ENCODE data around the gene FFAR3.

DNA sequence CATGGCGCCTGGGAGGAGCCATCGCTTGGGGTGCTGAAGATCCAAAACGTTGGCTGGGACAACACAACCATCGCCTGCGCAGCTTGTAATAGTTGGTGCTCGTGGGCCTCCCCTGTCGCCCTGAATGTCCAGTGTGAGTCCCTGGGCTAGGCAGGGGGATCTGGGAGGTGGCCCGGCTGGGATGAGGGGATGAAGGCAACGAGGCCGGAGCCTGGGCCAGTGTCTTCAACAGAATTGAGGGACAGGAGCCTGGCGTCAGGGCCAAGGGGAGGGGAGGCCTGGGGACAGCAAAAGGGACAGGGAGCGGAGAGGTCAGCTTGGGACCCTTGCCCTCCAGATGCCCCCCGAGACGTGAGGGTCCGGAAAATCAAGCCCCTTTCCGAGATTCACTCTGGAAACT is 17.3 kb upstream of the FFAR3 start:
- TF ChIP-seq, protein P1, sequence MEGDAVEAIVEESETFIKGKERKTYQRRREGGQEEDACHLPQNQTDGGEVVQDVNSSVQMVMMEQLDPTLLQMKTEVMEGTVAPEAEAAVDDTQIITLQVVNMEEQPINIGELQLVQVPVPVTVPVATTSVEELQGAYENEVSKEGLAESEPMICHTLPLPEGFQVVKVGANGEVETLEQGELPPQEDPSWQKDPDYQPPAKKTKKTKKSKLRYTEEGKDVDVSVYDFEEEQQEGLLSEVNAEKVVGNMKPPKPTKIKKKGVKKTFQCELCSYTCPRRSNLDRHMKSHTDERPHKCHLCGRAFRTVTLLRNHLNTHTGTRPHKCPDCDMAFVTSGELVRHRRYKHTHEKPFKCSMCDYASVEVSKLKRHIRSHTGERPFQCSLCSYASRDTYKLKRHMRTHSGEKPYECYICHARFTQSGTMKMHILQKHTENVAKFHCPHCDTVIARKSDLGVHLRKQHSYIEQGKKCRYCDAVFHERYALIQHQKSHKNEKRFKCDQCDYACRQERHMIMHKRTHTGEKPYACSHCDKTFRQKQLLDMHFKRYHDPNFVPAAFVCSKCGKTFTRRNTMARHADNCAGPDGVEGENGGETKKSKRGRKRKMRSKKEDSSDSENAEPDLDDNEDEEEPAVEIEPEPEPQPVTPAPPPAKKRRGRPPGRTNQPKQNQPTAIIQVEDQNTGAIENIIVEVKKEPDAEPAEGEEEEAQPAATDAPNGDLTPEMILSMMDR (conservative IDR thresholded peaks at IDR 0.05 in 1 of 2, IDR thresholded peaks at IDR 0.05 in 1 of 2; ENCODE audit: low read depth in 1 of 2, low read length in 2 of 2) = no peak
- TF ChIP-seq EZH2 (IDR thresholded peaks at IDR 0.05; ENCODE audit: low read length, missing control alignments) = no peak
